Retinal pigment epithelial cell (primary cell): ENCODE measurements around the gene PARP11.
"Not testable (repeated sequence)": the region's sequence is repeated elsewhere in the genome, so short reads cannot be mapped to it uniquely, and the experiment has no call there.

Source experiments
- DNase-seq: peaks from one replicate; pipeline ENCODE4 v3.0.0-alpha.2; 2010; ENCODE audit warnings: low read depth
- H3K4me3 ChIP-seq: 2 replicates; pipeline ENCODE4 v1.5.1; 2011; ENCODE audit warnings: mild to moderate bottlenecking, low read length, control low read depth, moderate library complexity
- CTCF ChIP-seq: conservative IDR thresholded peaks from 2 replicates; pipeline ENCODE4 v1.5.1; 2011; ENCODE audit warnings: low read depth, low read length, control low read depth, inconsistent platforms

PARP11 gene

GRCh38 chr12:3869865-3870264, 3.3 kb downstream of the PARP11 start:
- no peak for TF ChIP-seq CTCF
- DNase-seq, result no peak
- no peak overlapping the region for H3K4me3 ChIP-seq

- no peak for DNase-seq
- no peak for TF ChIP-seq CTCF
- no peak overlapping the region for H3K4me3 ChIP-seq
Observed at GRCh38 chr12:3869433-3869832, 3.8 kb downstream of the PARP11 start.

GRCh38 chr12:3863756-3864155, 9.4 kb downstream of the PARP11 start:
- no peak for DNase-seq
- TF ChIP-seq CTCF, result no peak
- no peak overlapping the region for H3K4me3 ChIP-seq

- no peak for DNase-seq
- TF ChIP-seq CTCF, result no peak
- no peak overlapping the region for H3K4me3 ChIP-seq
Observed at GRCh38 chr12:3842517-3842916, 30.7 kb downstream of the PARP11 start.

GRCh38 chr12:3841783-3842182, 31.4 kb downstream of the PARP11 start:
- no peak for TF ChIP-seq CTCF
- H3K4me3 ChIP-seq, result no peak overlapping the region
- DNase-seq, result no peak

GRCh38 chr12:3840833-3841232, 32.4 kb downstream of the PARP11 start:
- not testable (repeated sequence) for H3K4me3 ChIP-seq, DNase-seq

GRCh38 chr12:3839745-3840144, 33.5 kb downstream of the PARP11 start:
- DNase-seq, H3K4me3 ChIP-seq: not testable (repeated sequence)

GRCh38 chr12:3838701-3839548, 34.3 kb downstream of the PARP11 start:
- not testable (repeated sequence) for DNase-seq, H3K4me3 ChIP-seq

GRCh38 chr12:3838076-3838475, 35.1 kb downstream of the PARP11 start:
- TF ChIP-seq CTCF, result no peak

More at GRCh38 chr12:3838076-3838475, 35.1 kb downstream of the PARP11 start:
- H3K4me3 ChIP-seq, result no peak overlapping the region
- DNase-seq, result no peak
